Heart left ventricle (tissue), 16 donors: Measurements from ENCODE around the gene CPNE5. TPM values are rescaled to one million over a fixed set of nuclear protein-coding genes. Genes with fewer than 3 reads are reported as not detected.

ENCODE experiments used
- ATAC-seq, 4 donors: fragments of 200-7000 bp; cut with Tn5 transposase; one replicate each; pipeline ENCODE4 v1.9.1; 2020 to 2022; ENCODE audit warnings: moderate library complexity in 4 of 4, mild to moderate bottlenecking in 3 of 4, moderate number of reproducible peaks in 1 of 4
- DNase-seq, 5 donors: peaks; one replicate each; pipeline ENCODE4 v3.0.0-alpha.2; 2020
- H3K27ac ChIP-seq, 12 donors: fragments of 200-600 bp; sonication (generic) in 4 of 12; one replicate each; pipeline versions ENCODE4 v1.5.0 to v1.8.0; 2016 to 2022; ENCODE audit warnings: mild to moderate bottlenecking in 2 of 12
- H3K27me3 ChIP-seq, 9 donors: fragments of 200-600 bp; sonication (generic) in 2 of 9; one replicate each; pipeline versions ENCODE4 v1.5.1 to v1.8.0; 2016 to 2022; ENCODE audit warnings: mild to moderate bottlenecking in 3 of 9
- H3K36me3 ChIP-seq, 9 donors: fragments of 200-600 bp; sonication (generic) in 2 of 9; one replicate each; pipeline versions ENCODE4 v1.5.0 to v1.8.0; 2018 to 2022; ENCODE audit warnings: mild to moderate bottlenecking in 2 of 9
- H3K4me1 ChIP-seq, 12 donors: fragments of 200-600 bp; sonication (generic) in 4 of 12; one replicate each; pipeline versions ENCODE4 v1.5.0 to v1.8.0; 2016 to 2022; ENCODE audit warnings: mild to moderate bottlenecking in 3 of 12
- H3K4me3 ChIP-seq, 12 donors: fragments of 200-600 bp; sonication (generic) in 4 of 12; one replicate each; pipeline versions ENCODE4 v1.5.0 to v1.8.0; 2017 to 2022; ENCODE audit warnings: mild to moderate bottlenecking in 9 of 12, moderate library complexity in 4 of 12
- H3K9me3 ChIP-seq, 12 donors: fragments of 200-600 bp; sonication (generic) in 4 of 12; one replicate each; pipeline versions ENCODE4 v1.5.0 to v1.8.0; 2016 to 2022; ENCODE audit warnings: mild to moderate bottlenecking in 1 of 12
- CTCF ChIP-seq, 12 donors: fragments of 200-600 bp; sonication (generic) in 4 of 12; IDR thresholded peaks; one replicate each; pipeline versions ENCODE4 v1.5.0 to v1.8.0; 2018 to 2022; ENCODE audit warnings: antibody characterized with exemption in 12 of 12, mild to moderate bottlenecking in 5 of 12
- POLR2A ChIP-seq, 2 donors: fragments of 450-650 bp; IDR thresholded peaks; one replicate each; pipeline ENCODE4 v1.6.1; 2017; ENCODE audit warnings: antibody characterized with exemption in 2 of 2, mild to moderate bottlenecking in 2 of 2, moderate library complexity in 2 of 2
- WGBS, 4 donors: extraction: QIAGEN DNeasy Blood & Tissue Kit in 2 of 4; methylation state at CpG; one replicate each; pipeline versions ENCODE4 v1.1.5 to v1.1.7; 2013 to 2018; 5-methylcytosine and 5-hydroxymethylcytosine counted together
- intact Hi-C, 10 donors: fragments of 100-400 bp; cut with DNase I; formaldehyde crosslinking; loops; one replicate each; pipeline versions ENCODE4 v1.11.1 to v1.14.2; 2022
- polyA plus RNA-seq, 2 donors: library from polyadenylated mRNA; stranded (reverse); fragments of 200-250 nt; gene quantifications; one replicate each; pipeline ENCODE4 v1.2.3, GENCODE V29; 2013
- total RNA-seq, 9 donors: library from RNA; depleted of rRNA in 2 of 9; stranded (reverse); fragments of >200 nt in 2 of 9; fragmentation: NEBNext Ultra II Directional in 3 of 9; extraction: Animal tissue kit (Norgen Biotek cat#: 25700) in 3 of 9; gene quantifications; one replicate each; pipeline versions ENCODE4 v1.1.0 to v1.2.4, GENCODE V29; 2016 to 2023
- donor health status: ischemic (EF 13 %, LVEDD 7.1; RV severe dilation, severe dysfunction).
- donor health status: healthy with polysubstance abuse.
- donor health status: DM: no; HTN: yes; CAD: no.
- donor health status: DM: no; HTN: no; CAD: no.
- donor health status: ischemic (EF 25% LVEDD 6.9; RV normal size, moderate dysfunction).
- donor health status: ischemic (EF 25% LVEDD 5.7; RV mildly dilated, moderate dysfunction).
- donor health status: healthy.
- donor health status: DM: yes; HTN: yes; CAD: no.
- donor health status: ischemic (EF 35%, LVEDD 5.7; RV mildly dilated, moderate dysfunction).
- donor health status: nonischemic (EF 11% LVEDD 7.7; RV severe dilation, severe dysfunction).
- donor health status: DM: yes; HTN: yes; CAD: no.
- donor health status: PGD.
- donor health status: ischemic (EF 29% LVEDD 5.4; RV normal size, mild dysfunction).
- donor health status: nonischemic (EF 23%, LVEDD 6.1; RV moderate dilation, normal function).

Gene CPNE5
- total and polyA plus RNA-seq, 11 donors = 4.0 to 111 (median 13.4) TPM

GRCh38 chr6:36821581-36822335 is 17.5 kb downstream of the CPNE5 start:
- Histone ChIP-seq H3K36me3 (no peaks in the 10 kb centered on the region), H3K27ac (peak overlapping the region in 11 of 12 donors; percentile 59 to 94 (median 74)), H3K4me1 (peaks cover 0 to 64% (median 41%) of the 10 kb centered on the region in 12 donors), H3K27me3 (no peaks in the 10 kb centered on the region), H3K9me3 (no peaks in the 10 kb centered on the region), H3K4me3 (no peak overlapping the region)
- DNase-seq = peak in 1 of 5 donors; percentile 33
- peak in 1 of 4 donors; percentile 5 for ATAC-seq
- intact Hi-C loops = loop anchor here in 1 of 10 donors (10.0 kb wide), 1 partner anchor 197 kb away; no protein-coding TSS in a partner anchor
- TF ChIP-seq POLR2A (IDR thresholded peaks at IDR 0.05) (no peak), CTCF (IDR thresholded peaks at IDR 0.05) (no peak)
- 81 to 87% (median 83%) methylated on average over 14 of the region's 14 CpGs for WGBS, 4 donors

- 61 to 75% (median 73%) methylated on average over 12 of the region's 12 CpGs for WGBS, 4 donors
- intact Hi-C loops = loop anchor here in 1 of 10 donors (10.0 kb wide), 1 partner anchor 196 kb away; no protein-coding TSS in a partner anchor
- ATAC-seq (peak in 1 of 4 donors; percentile 71), DNase-seq (peak in 2 of 5 donors; percentile 65 to 76)
- Histone ChIP-seq H3K4me3 (no peak overlapping the region), H3K27ac (peak overlapping the region in 8 of 12 donors; percentile 32 to 94 (median 80)), H3K27me3 (no peaks in the 10 kb centered on the region), H3K9me3 (no peaks in the 10 kb centered on the region), H3K4me1 (peaks cover 0 to 56% (median 34%) of the 10 kb centered on the region in 12 donors), H3K36me3 (no peaks in the 10 kb centered on the region)
- no peak for TF ChIP-seq POLR2A (IDR thresholded peaks at IDR 0.05)
- TF ChIP-seq CTCF (IDR thresholded peaks at IDR 0.05) = no peak
These were observed 18.3 kb downstream of the CPNE5 start for GRCh38 chr6:36820700-36821580.

DNA sequence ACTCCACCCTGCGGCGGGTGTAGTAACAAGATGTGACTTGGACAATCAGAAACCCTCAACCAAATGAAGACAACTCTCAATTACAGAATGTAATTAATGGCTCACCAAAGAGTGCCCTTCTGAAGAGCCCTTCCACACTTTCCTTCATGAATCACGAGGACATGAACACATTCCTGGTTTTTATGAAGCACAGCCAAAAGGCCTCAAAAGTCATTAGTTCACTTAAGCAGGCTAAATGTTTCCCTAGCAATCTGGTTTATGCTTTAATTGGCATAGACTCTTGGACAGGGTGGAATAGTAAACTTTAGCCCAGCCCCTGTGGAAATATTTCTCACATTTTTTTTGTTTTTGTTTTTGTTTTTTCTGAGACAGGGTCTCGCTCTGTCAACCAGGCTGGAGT is 20.5 kb downstream of the CPNE5 start:
- no peak for TF ChIP-seq CTCF (IDR thresholded peaks at IDR 0.05)
- TF ChIP-seq POLR2A (IDR thresholded peaks at IDR 0.05) = no peak
- WGBS, 4 donors = 86 to 94% (median 91%) methylated on average over 4 of the region's 4 CpGs
- H3K4me3 ChIP-seq = no peak overlapping the region
- no peaks in the 10 kb centered on the region for H3K27me3 ChIP-seq
- ATAC-seq (no peak), DNase-seq (no peak)
- H3K9me3 ChIP-seq = no peaks in the 10 kb centered on the region
- H3K4me1 ChIP-seq = peaks cover 0 to 34% (median 16%) of the 10 kb centered on the region in 12 donors
- H3K27ac ChIP-seq = no peak overlapping the region
- intact Hi-C loops = no loop called here
- H3K36me3 ChIP-seq = peaks cover 0 to 2% (median 0%) of the 10 kb centered on the region in 9 donors

GRCh38 chr6:36817847-36818246 is 21.4 kb downstream of the CPNE5 start:
- intact Hi-C loops = no loop called here
- no peaks in the 10 kb centered on the region for H3K9me3 ChIP-seq
- 88 to 100% (median 95%) methylated on average over 3 of the region's 3 CpGs for WGBS, 4 donors
- H3K4me1 ChIP-seq = peaks cover 0 to 25% (median 13%) of the 10 kb centered on the region in 12 donors
- H3K27me3 ChIP-seq = no peaks in the 10 kb centered on the region
- ATAC-seq (no peak), DNase-seq (no peak)
- H3K4me3 ChIP-seq = no peak overlapping the region
- H3K27ac ChIP-seq = no peak overlapping the region
- TF ChIP-seq POLR2A (IDR thresholded peaks at IDR 0.05) (no peak), CTCF (IDR thresholded peaks at IDR 0.05) (no peak)
- H3K36me3 ChIP-seq = peaks cover 0 to 2% (median 0%) of the 10 kb centered on the region in 9 donors
